Thymus (tissue), 11 donors: ENCODE results near the gene CLCN7. TPM values are rescaled to one million over a fixed set of nuclear protein-coding genes. Genes with fewer than 3 reads are reported as not detected.
A peak's percentile ranks its signal among the peaks of the same experiment; 100 is the strongest.

Source experiments
- DNase-seq, 9 donors: peaks; one replicate each; pipeline ENCODE4 v3.0.0-alpha.2; 2013; ENCODE audit warnings: low spot score in 9 of 9, low read depth in 6 of 9, missing footprints in 1 of 9
- H3K27ac ChIP-seq, 2 donors: one replicate each; pipeline ENCODE4 v1.5.1; 2013; ENCODE audit warnings: control low read depth in 1 of 2, low read depth in 1 of 2, low read length in 1 of 2, mild to moderate bottlenecking in 1 of 2, moderate library complexity in 1 of 2
- H3K27me3 ChIP-seq, 2 donors: one replicate each; pipeline ENCODE4 v1.5.1; 2013; ENCODE audit warnings: low read length in 1 of 2; ENCODE audit not compliant: control insufficient read depth in 2 of 2, insufficient read depth in 1 of 2
- H3K36me3 ChIP-seq, 2 donors: one replicate each; pipeline ENCODE4 v1.5.1; 2013; ENCODE audit warnings: low read length in 1 of 2, mild to moderate bottlenecking in 1 of 2, moderate library complexity in 1 of 2; ENCODE audit not compliant: control insufficient read depth in 2 of 2, insufficient read depth in 2 of 2
- H3K4me1 ChIP-seq, 2 donors: one replicate each; pipeline ENCODE4 v1.5.1; 2013; ENCODE audit warnings: low read length in 2 of 2; ENCODE audit not compliant: control insufficient read depth in 2 of 2, insufficient read depth in 2 of 2
- H3K4me3 ChIP-seq, 2 donors: one replicate each; pipeline ENCODE4 v1.5.1; 2013; ENCODE audit warnings: low read length in 2 of 2, control low read depth in 1 of 2, mild to moderate bottlenecking in 1 of 2
- H3K9me3 ChIP-seq, 2 donors: one replicate each; pipeline ENCODE4 v1.5.1; 2013; ENCODE audit warnings: low read length in 1 of 2, mild to moderate bottlenecking in 1 of 2; ENCODE audit not compliant: control insufficient read depth in 2 of 2, insufficient read depth in 1 of 2
- WGBS: extraction: QIAGEN DNeasy Blood & Tissue Kit; methylation state at CpG from one replicate; pipeline ENCODE4 v1.1.7; 2013; 5-methylcytosine and 5-hydroxymethylcytosine counted together
- polyA plus RNA-seq: library from polyadenylated mRNA; stranded (reverse); fragments of 200-250 nt; gene quantifications from one replicate; pipeline ENCODE4 v1.2.3, GENCODE V29; 2013
- total RNA-seq: library from RNA; stranded (reverse); fragments of 120-200 nt; gene quantifications from one replicate; pipeline ENCODE4 v1.2.4, GENCODE V29; 2013
- donor health status: healthy.

Gene CLCN7
- total and polyA plus RNA-seq, 2 donors = 17.5 to 78.5 TPM

GRCh38 chr16:1430759-1431496 lies 43.9 kb downstream of the CLCN7 start, which contains the start of gene PERCC1:
Gene PERCC1 (plus strand): TSS chr16:1431078. CDS start chr16:1432594, 1,516 bp downstream.
- no peak within 1 kb of the TSS for H3K27ac ChIP-seq
- H3K36me3 ChIP-seq = no peaks in the 10 kb centered on the region
- H3K4me3 ChIP-seq = no peak within 1 kb of the TSS
- no peaks in the 10 kb centered on the region for H3K9me3 ChIP-seq
- WGBS = 75% methylated on average over 35 of the region's 35 CpGs
- H3K27me3 ChIP-seq = peaks cover 0 to 33% of the 10 kb centered on the region in 2 donors
- H3K4me1 ChIP-seq = peaks cover 2 to 3% of the 10 kb centered on the region in 2 donors
- no peak for DNase-seq

DNA sequence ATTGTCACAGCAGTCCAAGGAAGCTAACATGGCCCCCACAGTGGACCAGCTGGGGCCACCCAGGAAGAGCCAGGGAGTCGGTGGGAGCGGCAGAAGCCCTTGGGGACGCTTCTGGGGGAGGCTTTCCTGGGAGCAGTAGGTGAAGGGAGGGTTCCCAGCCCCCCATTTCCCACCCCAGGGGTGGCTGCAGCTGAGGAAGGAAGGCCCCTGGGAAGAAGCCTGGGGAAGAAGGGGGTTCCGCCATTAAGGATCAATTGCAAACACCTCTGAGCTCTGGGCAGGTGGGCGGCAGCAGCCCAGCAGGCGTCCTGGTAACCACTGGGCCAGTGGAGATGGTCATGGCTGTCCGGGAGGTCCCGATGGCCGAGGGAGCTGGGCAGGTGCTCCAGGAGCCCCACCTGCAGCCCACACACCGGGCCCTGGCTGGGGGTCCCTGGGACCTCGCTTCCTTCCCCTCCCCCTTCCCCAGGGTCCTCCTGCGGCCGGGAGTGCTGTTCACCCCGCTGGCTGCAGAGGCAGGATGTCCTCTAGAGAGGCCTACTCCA lies 44.5 kb downstream of the CLCN7 start:
- Histone ChIP-seq H3K27ac (no peak overlapping the region), H3K4me1 (peaks cover 2 to 3% of the 10 kb centered on the region in 2 donors), H3K4me3 (no peak overlapping the region), H3K36me3 (no peaks in the 10 kb centered on the region), H3K27me3 (peaks cover 0 to 33% of the 10 kb centered on the region in 2 donors), H3K9me3 (no peaks in the 10 kb centered on the region)
- WGBS = 77% methylated on average over 14 of the region's 14 CpGs
- DNase-seq = no peak

DNA sequence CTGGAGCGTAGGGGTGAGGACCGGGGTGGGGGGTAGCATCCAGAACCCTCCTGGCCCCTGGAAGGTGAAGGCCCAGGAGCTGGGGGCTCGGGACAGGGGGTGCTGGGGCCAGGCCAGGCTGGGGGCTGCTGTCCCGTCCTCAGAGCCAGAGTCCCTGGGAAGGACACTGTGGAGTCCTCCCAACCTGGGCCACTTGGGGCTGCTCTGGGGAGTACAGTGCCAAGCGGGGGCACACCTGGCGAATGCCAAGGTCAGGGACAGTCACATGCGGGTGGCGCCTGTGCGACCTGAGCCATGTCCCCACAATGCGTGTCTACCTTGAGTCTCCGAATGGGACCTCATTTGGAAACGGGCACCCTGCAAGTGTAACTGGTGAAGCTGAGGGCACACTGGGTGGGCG lies 45.2 kb downstream of the CLCN7 start:
- DNase-seq = no peak
- WGBS = 98% methylated on average over 13 of the region's 13 CpGs

GRCh38 chr16:1429012-1429411 lies 45.8 kb downstream of the CLCN7 start:
- peaks cover 0 to 33% of the 10 kb centered on the region in 2 donors for H3K27me3 ChIP-seq
- no peaks in the 10 kb centered on the region for H3K9me3 ChIP-seq
- 95% methylated on average over 11 of the region's 11 CpGs for WGBS
- no peaks in the 10 kb centered on the region for H3K36me3 ChIP-seq
- DNase-seq = no peak
- H3K27ac ChIP-seq = no peak overlapping the region
- peaks cover 2 to 3% of the 10 kb centered on the region in 2 donors for H3K4me1 ChIP-seq
- H3K4me3 ChIP-seq = no peak overlapping the region

More for the DNA sequence above, 45.2 kb downstream of the CLCN7 start:
- Histone ChIP-seq H3K36me3 (no peaks in the 10 kb centered on the region), H3K27ac (no peak overlapping the region), H3K27me3 (peaks cover 0 to 33% of the 10 kb centered on the region in 2 donors), H3K9me3 (no peaks in the 10 kb centered on the region), H3K4me3 (no peak overlapping the region), H3K4me1 (peaks cover 2 to 3% of the 10 kb centered on the region in 2 donors)

- Histone ChIP-seq H3K4me1 (peaks cover 2 to 3% of the 10 kb centered on the region in 2 donors), H3K27ac (no peak overlapping the region), H3K4me3 (no peak overlapping the region), H3K9me3 (no peaks in the 10 kb centered on the region), H3K36me3 (no peaks in the 10 kb centered on the region), H3K27me3 (peaks cover 0 to 33% of the 10 kb centered on the region in 2 donors)
- DNase-seq = peak in 3 of 9 donors; percentile 4 to 43 (median 19)
- WGBS = 27% methylated on average over 21 of the region's 21 CpGs
Observed at GRCh38 chr16:1428511-1428910, 46.3 kb downstream of the CLCN7 start.

- DNase-seq = no peak
- peaks cover 2 to 3% of the 10 kb centered on the region in 2 donors for H3K4me1 ChIP-seq
- no peak overlapping the region for H3K4me3 ChIP-seq
- H3K9me3 ChIP-seq = peaks cover 0 to 5% of the 10 kb centered on the region in 2 donors
- WGBS = 89% methylated on average over 53 of the region's 53 CpGs
- no peaks in the 10 kb centered on the region for H3K36me3 ChIP-seq
- H3K27me3 ChIP-seq = peaks cover 0 to 25% of the 10 kb centered on the region in 2 donors
- no peak overlapping the region for H3K27ac ChIP-seq
Observed at GRCh38 chr16:1427473-1428461, 47.1 kb downstream of the CLCN7 start.

DNA sequence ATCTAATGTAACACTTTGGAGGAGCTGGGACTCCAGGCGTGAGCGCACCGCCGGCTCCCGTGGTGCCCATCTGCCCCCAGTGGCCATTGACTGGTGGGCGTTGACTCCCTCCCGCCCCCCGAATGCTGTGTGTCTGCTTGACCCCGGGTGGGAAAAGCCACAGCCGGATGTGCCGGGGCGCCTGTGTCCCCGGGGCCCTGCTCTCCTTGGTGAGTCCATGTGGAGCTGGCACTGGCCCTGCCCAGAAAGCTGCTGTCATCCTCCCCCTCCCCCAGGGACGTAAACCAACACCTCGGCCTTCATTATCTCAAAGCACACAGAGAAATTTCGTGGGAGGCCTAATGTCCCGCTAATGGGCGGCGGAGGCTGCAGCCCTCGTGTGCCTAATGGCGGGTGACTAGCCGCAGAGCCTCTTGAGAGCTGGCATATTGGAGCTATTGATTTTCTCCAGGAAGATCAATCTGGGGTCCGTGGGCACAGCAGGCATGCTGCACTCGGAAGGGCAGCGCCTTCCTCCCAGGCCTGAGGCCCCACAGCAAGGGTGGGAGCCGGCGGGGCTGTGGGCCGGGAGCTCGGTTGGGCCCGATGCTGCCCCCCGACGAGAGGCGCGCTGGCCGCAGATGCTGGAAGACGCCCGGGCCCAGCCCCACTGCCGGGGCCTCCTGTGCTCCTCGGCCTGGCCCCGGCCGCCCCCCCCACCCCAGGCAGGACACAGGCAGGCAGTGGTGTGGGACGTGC lies 47.9 kb downstream of the CLCN7 start:
- Histone ChIP-seq H3K36me3 (no peaks in the 10 kb centered on the region), H3K4me1 (peaks cover 2 to 3% of the 10 kb centered on the region in 2 donors), H3K27ac (no peak overlapping the region), H3K4me3 (no peak overlapping the region), H3K9me3 (peaks cover 0 to 5% of the 10 kb centered on the region in 2 donors), H3K27me3 (peaks cover 0 to 17% of the 10 kb centered on the region in 2 donors)
- DNase-seq = no peak
- 92% methylated on average over 42 of the region's 42 CpGs for WGBS

DNA sequence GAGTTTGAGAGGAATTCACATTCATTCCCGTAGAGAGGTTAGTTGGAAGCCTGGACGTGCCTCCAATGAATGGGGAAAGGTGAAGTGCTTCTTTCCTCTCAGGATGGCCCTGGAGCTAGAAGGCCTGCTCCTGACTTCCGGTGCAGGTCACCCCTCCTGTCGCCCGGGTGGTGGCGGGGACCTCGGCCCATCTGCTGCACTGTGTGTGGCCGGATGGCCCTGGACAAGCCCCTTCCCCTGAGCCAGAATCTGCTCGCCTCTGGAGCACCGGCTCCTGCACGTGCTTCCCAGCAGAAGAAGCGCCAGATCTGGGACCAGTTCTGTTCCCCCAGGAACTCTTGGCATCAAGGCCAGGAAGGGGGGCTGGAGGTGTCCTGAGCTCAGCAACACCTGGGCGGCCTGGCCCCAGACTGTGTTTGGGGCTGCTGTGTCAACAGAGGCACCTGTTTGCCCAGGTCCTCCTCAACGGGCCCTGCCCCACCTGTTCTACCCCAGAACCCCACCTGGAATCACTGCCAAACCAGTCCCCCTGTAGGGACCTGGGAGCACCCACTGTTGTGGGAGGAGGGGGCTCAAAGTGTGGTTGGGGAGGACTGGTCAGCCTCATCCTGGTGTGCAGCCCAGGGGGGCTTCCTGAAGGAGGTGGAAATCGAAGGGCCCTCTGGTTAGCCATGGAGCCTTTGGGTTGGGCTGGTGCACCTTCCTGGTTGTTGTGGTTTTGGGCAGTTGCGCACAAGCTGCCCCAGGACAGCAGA lies 49.0 kb downstream of the CLCN7 start:
- Histone ChIP-seq H3K4me1 (peaks cover 6 to 10% of the 10 kb centered on the region in 2 donors), H3K27me3 (peaks cover 0 to 8% of the 10 kb centered on the region in 2 donors), H3K27ac (no peak overlapping the region), H3K4me3 (no peak overlapping the region), H3K9me3 (peaks cover 0 to 5% of the 10 kb centered on the region in 2 donors), H3K36me3 (no peaks in the 10 kb centered on the region)
- no peak for DNase-seq
- 95% methylated on average over 16 of the region's 16 CpGs for WGBS
